ENCODE data around the gene HIVEP3. TPM values are rescaled to one million over a fixed set of nuclear protein-coding genes. Genes with fewer than 3 reads are reported as not detected.

Gene HIVEP3
- total RNA-seq, 1 donor from 2014 or later: 5.8 TPM

DNA sequence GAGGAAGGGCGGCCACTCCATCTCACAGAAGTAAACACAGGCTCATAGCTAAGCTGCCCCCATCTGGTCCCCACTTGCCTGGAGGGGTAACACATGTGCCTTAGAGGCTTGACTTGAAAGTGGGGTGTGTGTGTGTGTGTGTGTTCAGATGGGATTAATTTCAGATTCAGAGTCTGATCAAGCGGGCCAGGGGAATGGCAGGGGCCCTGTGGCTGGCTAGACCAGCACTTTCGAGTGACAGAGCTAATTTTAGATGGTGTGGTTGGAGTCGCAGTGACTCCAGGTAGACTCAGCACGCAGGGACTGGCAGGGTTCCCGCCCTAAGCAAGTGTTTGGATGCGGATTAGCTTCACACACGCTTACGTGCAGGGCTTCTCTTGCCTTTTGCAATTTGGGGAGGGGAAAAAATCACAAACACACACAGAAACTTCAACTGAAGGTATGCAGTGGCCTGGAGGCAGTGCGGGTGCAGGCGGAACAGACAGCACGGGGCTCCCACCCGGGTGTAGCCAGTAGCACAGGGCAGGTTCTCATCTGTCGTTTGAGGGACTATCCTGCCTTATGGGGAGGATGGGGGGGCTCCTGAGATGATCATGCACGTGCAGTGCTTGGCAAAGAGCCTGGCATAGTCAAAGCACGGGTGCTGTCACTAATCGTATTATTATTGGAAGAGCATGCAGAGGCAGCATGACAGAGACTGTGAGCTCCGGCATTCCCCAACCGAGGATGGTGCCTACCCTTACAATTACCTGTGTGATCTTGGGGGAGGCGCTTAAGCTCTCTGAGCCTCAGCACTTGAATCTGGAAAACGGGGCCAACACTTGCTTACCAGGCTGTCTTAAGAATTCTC, 435.5 kb downstream of the HIVEP3 start:
- no peak for DNase-seq (ENCODE audit: low read depth)
- H3K36me3 ChIP-seq (ENCODE audit: control insufficient read depth, insufficient read depth, low read length): no peaks in the 10 kb centered on the region
- H3K4me3 ChIP-seq (ENCODE audit: low read depth, low read length): no peak overlapping the region
- TF ChIP-seq, protein P1, sequence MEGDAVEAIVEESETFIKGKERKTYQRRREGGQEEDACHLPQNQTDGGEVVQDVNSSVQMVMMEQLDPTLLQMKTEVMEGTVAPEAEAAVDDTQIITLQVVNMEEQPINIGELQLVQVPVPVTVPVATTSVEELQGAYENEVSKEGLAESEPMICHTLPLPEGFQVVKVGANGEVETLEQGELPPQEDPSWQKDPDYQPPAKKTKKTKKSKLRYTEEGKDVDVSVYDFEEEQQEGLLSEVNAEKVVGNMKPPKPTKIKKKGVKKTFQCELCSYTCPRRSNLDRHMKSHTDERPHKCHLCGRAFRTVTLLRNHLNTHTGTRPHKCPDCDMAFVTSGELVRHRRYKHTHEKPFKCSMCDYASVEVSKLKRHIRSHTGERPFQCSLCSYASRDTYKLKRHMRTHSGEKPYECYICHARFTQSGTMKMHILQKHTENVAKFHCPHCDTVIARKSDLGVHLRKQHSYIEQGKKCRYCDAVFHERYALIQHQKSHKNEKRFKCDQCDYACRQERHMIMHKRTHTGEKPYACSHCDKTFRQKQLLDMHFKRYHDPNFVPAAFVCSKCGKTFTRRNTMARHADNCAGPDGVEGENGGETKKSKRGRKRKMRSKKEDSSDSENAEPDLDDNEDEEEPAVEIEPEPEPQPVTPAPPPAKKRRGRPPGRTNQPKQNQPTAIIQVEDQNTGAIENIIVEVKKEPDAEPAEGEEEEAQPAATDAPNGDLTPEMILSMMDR (IDR thresholded peaks at IDR 0.05; ENCODE audit: insufficient read depth, low read length, poor library complexity, severe bottlenecking): no peak
- no peaks in the 10 kb centered on the region for H3K27me3 ChIP-seq (ENCODE audit: control insufficient read depth, insufficient read depth, low read length)

DNA sequence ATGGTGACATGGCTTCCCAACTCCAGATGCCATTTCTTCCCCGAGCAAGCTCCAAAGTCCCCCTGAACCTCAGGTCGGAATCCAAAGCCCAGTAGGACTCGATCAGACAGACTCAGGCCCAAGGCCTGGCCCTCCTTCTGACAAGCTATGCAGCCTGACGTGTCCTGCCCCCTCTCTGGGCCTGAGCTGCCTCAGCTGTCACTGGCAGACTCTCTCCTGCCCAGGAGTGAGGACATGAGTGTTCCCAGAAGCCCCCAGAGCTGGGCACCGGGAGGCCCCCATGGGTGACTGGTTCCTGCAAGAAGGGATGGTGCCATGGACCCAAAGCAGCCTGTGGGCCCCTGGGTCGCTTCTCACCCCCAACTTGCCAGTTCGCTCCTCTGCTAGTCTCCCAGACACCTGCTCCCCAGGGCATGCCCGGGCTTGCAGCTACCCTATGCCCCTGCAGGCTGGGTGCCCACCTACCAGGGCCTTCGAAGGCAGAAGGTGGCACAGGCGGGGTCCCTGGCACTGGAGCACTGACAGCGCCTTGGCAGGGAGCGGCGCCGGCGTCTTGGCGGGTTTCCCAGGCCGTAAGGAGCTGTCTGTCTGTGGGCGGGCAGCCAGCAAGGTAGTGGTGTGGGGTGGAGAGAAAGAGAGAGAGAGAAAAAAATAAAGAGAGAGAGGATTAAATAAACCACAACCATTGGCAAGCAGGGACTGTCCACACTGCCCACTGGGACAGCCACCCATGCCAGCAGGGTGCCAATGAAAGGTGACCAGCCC, 436.5 kb downstream of the HIVEP3 start:
- Histone ChIP-seq H3K27me3 (ENCODE audit: control insufficient read depth, insufficient read depth, low read length) (no peaks in the 10 kb centered on the region), H3K36me3 (ENCODE audit: control insufficient read depth, insufficient read depth, low read length) (no peaks in the 10 kb centered on the region), H3K4me3 (ENCODE audit: low read depth, low read length) (no peak overlapping the region)
- TF ChIP-seq, protein P1 (IDR thresholded peaks at IDR 0.05; ENCODE audit: insufficient read depth, low read length, poor library complexity, severe bottlenecking): no peak
- DNase-seq (ENCODE audit: low read depth): no peak

DNA sequence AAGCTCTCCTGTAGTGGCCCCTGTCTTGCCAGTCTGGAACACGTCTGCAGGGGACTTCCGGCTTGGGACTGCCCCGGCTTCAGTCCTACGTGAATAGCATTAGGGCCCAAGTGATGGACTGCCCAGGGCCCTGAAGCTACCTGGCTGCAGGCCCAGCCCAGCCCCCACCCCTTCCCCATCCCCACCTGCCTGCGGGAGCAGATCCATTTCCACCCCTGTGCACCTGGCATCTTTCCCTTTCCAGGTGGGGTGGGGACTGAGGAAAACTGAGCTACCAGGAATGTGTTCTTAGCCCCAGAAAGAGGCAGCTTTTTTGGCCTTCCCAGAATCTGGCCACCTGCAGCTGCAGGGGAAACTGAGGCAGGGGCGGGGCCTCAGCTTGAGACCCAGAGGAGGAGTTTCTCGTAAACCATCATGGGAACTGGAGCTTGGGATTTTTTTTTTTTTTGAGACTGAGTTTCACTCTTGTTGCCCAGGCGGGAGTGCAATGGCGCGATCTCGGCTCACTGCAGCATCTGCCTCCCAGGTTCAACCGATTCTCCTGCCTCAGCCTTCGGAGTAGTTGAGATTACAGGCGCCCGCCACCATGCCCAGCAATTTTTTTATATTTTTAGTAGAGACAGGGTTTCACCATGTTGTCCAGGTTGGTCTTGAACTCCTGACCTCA, 437.5 kb downstream of the HIVEP3 start:
- TF ChIP-seq, protein P1 (IDR thresholded peaks at IDR 0.05; ENCODE audit: insufficient read depth, low read length, poor library complexity, severe bottlenecking): no peak
- no peak for DNase-seq (ENCODE audit: low read depth)
- H3K36me3 ChIP-seq (ENCODE audit: control insufficient read depth, insufficient read depth, low read length): no peaks in the 10 kb centered on the region
- no peak overlapping the region for H3K4me3 ChIP-seq (ENCODE audit: low read depth, low read length)
- H3K27me3 ChIP-seq (ENCODE audit: control insufficient read depth, insufficient read depth, low read length): no peaks in the 10 kb centered on the region

DNA sequence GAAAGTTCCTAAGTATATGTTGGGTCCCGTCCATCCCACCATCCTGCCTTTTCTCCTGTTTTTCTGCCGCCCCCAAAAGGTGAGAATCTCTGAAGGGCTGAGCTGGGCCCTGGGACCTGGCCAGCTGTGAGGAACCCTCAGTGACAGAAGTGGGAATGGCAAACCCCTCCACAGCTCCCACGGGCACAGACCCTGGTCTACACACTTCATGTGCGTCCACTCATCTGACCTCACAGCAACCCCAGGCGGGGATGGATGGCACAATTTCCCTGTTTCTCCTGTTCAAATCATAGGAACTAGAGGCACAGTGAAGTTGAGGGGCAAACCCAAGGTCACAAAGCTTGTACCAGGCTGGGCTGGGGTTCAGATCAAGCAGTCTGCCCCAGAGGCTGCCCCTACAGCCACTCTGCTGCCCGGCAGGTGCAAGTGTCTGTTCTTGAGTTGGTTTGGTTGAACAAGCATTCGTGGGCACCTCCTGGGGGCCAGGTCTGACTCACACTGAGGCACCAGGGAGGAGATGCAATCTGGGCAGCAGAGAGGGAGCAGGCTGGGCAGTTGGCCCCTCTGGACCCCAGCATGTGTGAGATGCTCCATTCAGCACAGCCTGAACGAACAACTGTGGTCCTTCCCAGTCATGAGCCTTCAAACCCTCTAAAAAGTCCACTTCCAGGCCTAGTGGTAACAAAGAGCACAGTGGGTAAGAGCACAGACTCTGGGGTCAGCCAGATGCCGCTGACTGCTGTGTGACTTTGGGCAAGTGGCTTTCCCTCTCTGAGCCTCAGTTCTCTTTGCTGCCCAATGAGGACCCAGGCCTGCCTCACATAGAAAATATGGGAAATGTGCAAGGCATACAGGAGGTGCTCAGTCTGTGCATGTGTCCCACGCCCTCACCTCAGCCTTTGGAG, 438.3 kb downstream of the HIVEP3 start:
- no peaks in the 10 kb centered on the region for H3K27me3 ChIP-seq (ENCODE audit: control insufficient read depth, insufficient read depth, low read length)

DNA sequence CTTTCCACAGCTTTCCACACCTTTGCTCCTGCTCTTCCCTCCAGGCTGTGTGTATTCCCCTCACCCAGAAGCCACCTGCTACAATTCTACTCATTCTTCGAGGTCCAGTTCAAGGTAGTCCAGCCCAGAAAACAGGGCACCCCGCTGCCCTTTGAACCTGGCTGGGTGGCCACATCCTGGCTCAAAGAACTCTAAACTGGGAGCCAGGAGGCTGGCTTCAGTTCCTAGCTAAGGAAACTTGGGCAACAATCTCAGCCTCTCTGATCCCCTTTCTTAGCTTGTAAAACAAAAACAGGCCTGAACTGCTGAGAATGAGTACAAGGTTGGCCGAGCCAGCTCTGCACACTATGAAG, 438.9 kb downstream of the HIVEP3 start:
- Histone ChIP-seq H3K36me3 (ENCODE audit: control insufficient read depth, insufficient read depth, low read length) (no peaks in the 10 kb centered on the region), H3K27me3 (ENCODE audit: control insufficient read depth, insufficient read depth, low read length) (no peaks in the 10 kb centered on the region), H3K4me3 (ENCODE audit: low read depth, low read length) (no peak overlapping the region)
- TF ChIP-seq, protein P1 (IDR thresholded peaks at IDR 0.05; ENCODE audit: insufficient read depth, low read length, poor library complexity, severe bottlenecking): no peak
- no peak for DNase-seq (ENCODE audit: low read depth)

More for the DNA sequence above, 438.3 kb downstream of the HIVEP3 start:
- Histone ChIP-seq H3K36me3 (ENCODE audit: control insufficient read depth, insufficient read depth, low read length) (no peaks in the 10 kb centered on the region), H3K4me3 (ENCODE audit: low read depth, low read length) (no peak overlapping the region)
- no peak for DNase-seq (ENCODE audit: low read depth)
- TF ChIP-seq, protein P1 (IDR thresholded peaks at IDR 0.05; ENCODE audit: insufficient read depth, low read length, poor library complexity, severe bottlenecking): no peak
